NCI-H2196 treated with DMSO at 0.1 percent for 48 hours (cell line): ENCODE measurements around the gene HTRA3.

ENCODE experiments used
- DNase-seq: peaks from one replicate; lab custom pipeline; 2025; ENCODE audit not compliant: unreplicated experiment; lab: John Stamatoyannopoulos, UW

The HTRA3 gene

DNA sequence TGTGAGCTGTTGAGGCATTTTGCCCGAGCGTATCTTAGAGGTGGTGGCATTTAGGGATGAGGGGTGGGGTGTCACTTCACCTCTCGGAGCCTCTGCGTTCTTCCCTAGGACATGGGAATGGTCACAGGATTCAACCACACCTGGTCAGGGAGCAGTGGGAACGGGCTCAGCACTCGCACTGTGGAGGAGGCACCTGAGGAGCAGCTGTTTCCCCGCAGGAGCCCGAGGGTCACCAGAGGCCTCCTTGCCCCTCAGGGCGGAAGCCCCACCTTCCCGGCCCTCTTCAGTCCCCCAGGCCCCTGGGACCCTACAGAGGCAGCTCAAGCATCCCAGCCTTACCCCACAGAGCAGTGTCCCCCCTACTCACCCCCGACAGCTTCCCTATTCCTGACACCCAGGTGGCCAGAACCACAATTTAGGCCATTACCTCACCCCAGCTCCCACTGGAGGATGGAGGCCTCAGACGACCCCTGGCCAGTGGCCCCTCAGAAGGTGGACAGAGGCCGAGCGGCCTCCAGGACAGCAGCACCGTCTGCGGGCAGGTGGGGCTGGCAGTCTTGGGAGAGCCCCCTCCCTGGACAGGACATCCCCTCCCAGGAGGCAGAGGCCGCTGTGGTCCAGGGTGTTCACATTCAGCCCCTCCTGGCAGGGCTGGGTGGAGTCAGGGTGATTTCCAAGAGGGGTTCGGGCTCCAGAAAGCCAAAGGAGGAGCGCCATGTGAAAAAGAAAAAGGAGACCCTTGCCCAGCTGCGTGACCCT, 4.2 kb upstream of the HTRA3 start:
- DNase-seq: no peak

- no peak for DNase-seq
Observed at GRCh38 chr4:8266088-8266487, 3.5 kb upstream of the HTRA3 start.

DNA sequence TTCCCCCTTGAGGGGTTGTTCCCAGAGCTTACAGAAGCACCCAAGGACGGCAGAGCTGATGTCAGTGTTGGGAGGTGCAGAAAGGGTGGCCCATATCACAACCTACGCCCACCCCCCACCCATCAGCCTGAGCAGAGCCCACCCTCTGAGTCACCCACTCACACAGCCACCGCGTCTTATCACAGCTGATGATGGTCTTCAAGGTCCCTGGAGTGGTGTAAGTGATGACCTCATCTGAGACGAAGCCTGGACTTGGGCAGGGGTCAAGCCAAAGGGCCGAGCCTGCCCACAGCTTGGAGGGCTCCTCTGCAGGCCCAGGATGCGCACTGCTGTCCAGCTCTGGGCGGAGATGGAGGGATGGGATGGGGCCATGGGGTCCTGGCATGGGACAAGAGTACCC, 3.0 kb upstream of the HTRA3 start:
- DNase-seq: no peak

GRCh38 chr4:8267077-8267476, 2.5 kb upstream of the HTRA3 start:
- peak; percentile 27 for DNase-seq

DNA sequence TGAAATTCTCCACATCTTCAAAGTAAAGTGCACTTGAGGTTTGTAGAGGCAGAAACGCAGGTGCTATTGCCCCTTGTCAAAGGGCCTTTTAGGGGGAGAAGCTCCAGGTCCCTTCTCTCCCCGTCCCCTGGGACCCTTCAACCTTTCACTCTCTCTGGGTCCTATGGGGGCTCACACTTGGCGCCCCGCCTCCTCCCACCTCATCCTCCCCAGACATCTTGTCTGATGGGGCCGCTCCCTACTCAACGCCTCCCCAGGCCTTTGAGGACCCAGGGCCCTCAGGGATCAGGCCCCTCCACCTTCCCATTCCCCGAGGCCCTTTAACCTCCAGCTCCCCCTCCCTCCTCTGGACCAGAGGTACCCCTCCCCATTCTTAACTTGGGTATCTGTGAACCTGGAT, 1.3 kb upstream of the HTRA3 start:
- no peak for DNase-seq

DNA sequence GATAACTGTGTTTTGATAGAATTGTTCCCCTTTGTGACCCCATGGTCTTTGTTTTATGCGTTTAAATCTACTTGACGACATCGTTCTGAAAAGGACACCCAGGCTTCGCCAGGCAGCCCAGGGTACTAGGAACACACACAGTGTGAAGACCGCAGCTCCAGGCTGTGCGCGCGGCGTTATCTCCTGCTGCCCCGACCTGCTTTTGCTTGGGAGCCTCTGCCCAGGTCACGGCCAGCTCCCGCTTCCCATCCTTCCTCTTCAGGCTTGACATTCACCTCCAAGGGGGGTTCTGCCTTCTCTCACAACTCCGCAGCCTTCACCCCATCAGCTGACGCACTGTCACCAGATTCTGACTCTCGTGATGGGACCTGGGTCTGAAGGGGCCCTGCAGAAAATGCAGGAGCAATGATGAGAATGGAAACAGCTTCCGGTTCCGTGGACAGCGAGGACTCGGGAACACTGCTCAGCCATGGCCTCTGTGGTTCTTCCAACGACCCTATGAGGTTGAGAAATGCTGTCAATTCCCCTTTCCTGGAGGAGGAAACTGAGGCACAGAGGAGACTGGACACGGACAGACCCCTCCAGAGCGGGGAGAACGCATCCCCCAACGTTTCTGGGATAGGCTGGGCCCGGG, 536 bp upstream of the HTRA3 start:
- no peak for DNase-seq

- no peak for DNase-seq
Observed at GRCh38 chr4:8270418-8270771, 841 bp downstream of the HTRA3 start.

DNA sequence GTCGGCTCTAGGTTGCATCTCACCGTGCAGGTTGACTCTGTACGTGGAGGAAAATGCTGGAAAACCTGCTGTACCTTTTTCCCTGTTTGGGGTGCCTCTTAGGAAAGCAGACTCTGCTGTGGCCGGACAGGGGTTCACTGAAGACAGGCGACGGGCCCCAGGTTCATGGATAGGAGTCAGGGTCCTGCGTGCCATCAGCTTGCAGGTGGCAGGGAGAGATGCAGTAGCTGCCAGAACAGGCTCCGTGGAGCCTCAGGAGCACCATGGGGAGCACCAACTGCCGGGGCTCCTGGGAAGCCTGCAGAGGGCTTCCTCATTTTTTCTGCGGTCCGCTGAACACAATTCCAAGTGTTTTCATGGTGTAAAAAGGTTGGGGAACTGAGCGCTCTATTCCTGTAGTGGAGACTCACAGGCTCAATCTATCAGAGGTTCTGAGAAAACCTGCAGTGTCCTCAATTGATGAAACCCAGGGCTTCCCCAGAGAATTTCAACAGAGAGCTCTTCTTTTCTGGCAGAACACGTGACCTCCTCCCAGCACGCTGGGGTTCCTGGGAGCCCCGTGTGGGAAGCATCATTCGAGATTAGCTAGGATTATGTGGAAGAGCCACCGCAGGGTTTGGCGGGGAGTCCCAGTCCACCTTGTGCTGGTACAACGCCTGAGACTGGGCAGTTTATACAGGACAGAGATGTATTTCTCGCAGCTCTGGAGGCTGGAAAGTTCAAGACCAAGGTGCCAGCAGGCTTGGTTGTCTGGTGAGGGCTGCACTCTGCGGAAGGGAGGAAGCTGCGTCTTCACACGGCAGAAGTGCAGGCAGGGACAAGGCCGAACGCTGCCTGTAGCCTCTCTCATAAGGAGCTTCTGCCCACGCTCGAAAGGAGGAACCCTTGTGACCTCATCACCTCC, 1.6 kb downstream of the HTRA3 start:
- no peak for DNase-seq

DNA sequence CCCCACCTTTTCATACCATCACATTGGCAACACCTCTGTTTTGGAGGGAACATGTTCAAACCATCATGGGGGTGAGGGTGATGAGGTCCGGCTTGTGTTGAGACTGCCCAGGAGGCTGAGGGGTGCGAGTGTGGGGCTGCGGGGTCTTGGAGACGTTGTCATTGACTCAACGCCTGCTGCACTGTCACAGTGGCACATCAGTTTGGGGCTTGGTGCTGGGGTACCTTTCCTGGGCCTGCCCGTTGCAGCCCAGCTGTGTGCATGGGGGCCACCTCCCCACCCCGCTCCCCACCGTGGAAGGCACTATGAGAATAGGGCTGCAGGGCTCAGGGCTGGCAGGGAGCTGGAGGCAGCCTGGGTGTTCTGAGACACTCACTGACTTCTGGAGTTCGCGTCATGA, 2.3 kb downstream of the HTRA3 start:
- no peak for DNase-seq

GRCh38 chr4:8272472-8273428, 3.2 kb downstream of the HTRA3 start:
- DNase-seq: no peak

DNA sequence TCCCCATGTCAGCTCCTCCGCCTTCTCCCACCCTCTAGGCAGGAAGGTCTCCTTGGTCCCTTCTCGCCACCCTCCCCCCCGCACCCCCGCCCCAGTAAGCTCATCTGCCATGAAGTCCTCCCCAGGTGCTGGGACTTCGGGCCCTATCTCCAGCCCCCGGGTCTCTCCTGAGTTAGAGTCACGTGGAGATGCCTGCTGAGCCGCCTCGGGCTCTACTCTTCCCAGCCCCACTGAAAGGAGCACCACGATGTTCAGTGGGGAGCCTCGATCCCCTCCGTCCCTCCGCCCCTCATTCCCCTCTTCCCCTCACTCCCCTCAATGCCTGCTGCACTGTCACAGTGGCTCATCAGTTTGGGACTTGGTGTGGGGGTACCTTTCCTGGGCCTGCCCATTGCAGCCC, 3.9 kb downstream of the HTRA3 start:
- no peak for DNase-seq

DNA sequence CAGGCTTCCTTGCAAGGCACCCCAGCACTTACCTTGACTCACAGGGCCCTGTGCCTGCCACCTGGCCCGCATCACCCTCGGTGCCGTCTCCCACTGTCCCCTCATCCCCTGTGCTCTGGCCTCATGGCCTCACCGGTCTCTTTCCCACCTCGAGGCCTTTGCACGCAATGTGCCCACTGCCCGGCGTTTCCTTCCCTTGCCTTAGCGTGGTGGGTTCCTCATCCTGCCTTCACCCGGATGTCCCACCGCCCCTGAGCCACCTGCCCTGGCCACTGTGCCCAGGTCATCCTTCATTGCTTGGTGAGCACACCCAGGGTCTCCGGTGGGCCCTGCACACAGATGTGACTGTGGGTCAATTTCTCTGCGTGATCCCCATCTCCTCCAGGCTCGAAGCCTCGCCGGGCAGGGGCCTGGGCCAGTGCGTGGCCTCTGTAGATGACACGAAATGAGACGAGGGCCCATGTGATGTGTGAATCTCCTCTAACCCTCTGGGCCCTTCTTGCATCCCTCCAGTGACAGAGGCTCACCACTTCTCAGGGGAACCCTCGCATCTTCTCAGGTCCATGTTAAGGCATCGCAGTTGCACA, 4.6 kb downstream of the HTRA3 start:
- DNase-seq: no peak

DNA sequence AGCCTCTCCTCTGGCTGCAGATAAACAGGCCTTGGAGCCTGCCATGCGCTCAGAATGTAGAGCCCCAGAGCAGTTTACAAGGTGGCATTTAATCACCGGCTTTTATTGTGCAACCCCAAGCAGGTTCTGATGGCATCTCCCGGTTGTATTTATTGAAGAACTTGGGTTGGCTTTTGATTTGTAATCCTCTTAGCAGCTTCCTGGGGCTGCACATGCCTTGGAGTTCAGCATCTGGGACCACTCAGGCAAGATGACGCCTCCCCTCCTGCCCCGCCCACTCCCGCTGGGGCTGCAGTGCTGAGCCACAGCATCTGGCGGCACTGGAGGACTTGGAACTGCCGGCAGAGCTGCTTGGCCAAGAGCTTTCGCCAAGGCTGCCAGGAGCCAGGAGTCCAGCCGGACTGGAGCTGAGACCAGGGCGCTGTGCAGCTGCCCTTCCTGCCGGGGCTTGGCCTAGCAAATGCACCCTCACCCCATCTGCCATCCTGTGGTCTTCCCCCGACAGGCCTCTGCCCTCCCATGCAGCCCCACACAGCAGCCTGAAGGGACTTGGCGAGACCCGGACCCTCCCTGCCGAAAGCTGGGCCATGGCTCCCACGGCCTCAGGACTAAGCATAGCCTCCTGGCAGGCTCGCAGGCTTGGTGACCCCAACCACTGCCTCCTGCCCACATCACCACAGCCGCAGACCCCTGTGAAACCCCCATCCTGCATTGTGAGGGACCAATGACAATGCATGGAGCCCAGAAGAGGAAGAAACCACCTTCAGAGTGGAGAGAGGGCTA, 5.4 kb downstream of the HTRA3 start:
- peak; percentile 12 for DNase-seq

- DNase-seq: no peak
Observed at GRCh38 chr4:8275548-8275910, 6.0 kb downstream of the HTRA3 start.

DNA sequence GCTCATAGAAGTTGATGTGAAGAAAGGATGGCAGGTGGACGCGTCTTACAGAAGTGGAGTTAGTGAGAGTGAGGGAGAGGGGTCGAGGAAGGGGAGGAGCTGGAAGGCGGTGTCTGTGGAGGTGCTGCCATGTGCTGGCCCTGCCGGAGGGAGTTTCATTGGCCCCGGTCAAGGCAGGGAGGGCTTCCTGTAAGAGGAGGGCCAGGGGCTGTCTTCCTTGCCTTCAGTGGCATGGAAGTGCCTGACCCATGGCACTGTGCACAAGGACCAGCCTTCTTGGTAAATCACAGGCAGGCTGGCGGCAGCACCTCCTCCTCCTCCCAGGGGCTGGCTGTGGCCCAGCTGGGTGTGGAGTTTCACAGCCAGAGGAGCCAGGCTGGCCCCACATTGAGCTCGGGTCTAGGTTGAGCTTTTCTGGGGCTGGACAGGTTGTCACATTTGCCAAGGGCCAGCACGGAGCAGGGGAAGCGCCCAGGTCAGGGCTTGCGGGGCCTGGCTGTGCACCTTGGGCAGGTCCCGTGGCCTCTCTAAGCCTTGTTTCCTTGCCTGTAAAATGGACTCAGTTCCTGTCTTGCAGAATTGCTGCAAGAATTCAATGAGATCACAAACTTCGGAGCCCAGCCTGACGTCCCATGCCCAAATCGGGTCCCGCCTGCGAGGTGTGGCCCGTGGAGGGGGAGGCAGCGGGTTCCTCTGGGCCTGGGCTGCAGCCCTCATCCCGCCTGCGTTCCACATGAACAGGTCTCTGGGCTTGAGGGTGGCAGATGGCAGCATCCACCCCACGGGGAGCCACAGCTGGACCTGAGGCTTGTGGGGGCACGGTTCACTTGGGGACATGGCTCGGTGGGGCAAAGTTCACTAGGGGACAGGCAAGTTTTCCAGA, 7.0 kb downstream of the HTRA3 start:
- peak; percentile 3 for DNase-seq

GRCh38 chr4:8277356-8278008, 7.9 kb downstream of the HTRA3 start:
- no peak for DNase-seq

- DNase-seq: no peak
Observed at GRCh38 chr4:8278009-8278395, 8.4 kb downstream of the HTRA3 start.
